Neural cell (in vitro differentiated cells): ENCODE results near the gene LRCH4. TPM values are rescaled to one million over a fixed set of nuclear protein-coding genes. Genes with fewer than 3 reads are reported as not detected.

Experiments used
- H2AFZ ChIP-seq: fragments of 200-600, 300-800 bp; sonication (generic), shearing (Covaris generic); 2 replicates; pipeline ENCODE4 v1.6.0; 2014; ENCODE audit warnings: low read depth, mild to moderate bottlenecking, antibody characterized with exemption, low read length, moderate library complexity
- H3F3A ChIP-seq: fragments of 200-600 bp; shearing (Covaris generic); 2 replicates; pipeline ENCODE4 v1.6.1; 2016; ENCODE audit warnings: mild to moderate bottlenecking, moderate library complexity, mixed read lengths, antibody characterized with exemption, low read length; ENCODE audit not compliant: insufficient read depth, poor library complexity, severe bottlenecking
- H3K27ac ChIP-seq: fragments of 200-600, 300-800 bp; sonication (generic), shearing (Covaris generic); 2 replicates; pipeline ENCODE4 v1.5.1; 2014; ENCODE audit warnings: mild to moderate bottlenecking, low read length, moderate library complexity
- H3K27me3 ChIP-seq: fragments of 300-800, 200-600 bp; sonication (generic), shearing (Covaris generic); 2 replicates; pipeline ENCODE4 v1.6.0; 2014; ENCODE audit warnings: mild to moderate bottlenecking, low read depth, low read length, moderate library complexity; ENCODE audit not compliant: insufficient read depth
- H3K36me3 ChIP-seq: fragments of 300-800, 200-600 bp; sonication (generic), shearing (Covaris generic); 2 replicates; pipeline ENCODE4 v1.5.1; 2014; ENCODE audit warnings: mild to moderate bottlenecking, antibody characterized with exemption, low read length, moderate library complexity; ENCODE audit not compliant: insufficient read depth
- H3K4me2 ChIP-seq: fragments of 300-800, 200-600 bp; sonication (generic), shearing (Covaris generic); 2 replicates; pipeline ENCODE4 v1.6.0; 2014; ENCODE audit warnings: mild to moderate bottlenecking, low read length
- H3K4me3 ChIP-seq: fragments of 300-800, 200-600 bp; sonication (generic), shearing (Covaris generic); 2 replicates; pipeline ENCODE4 v1.5.1; 2014; ENCODE audit warnings: mild to moderate bottlenecking, low read length, moderate library complexity
- H3K79me2 ChIP-seq: fragments of 200-600 bp; shearing (Covaris generic); replicated peaks from 2 replicates; pipeline ENCODE4 v1.6.0; 2014; ENCODE audit warnings: mild to moderate bottlenecking, low read length, moderate library complexity; ENCODE audit not compliant: insufficient read depth
- H3K9ac ChIP-seq: fragments of 300-800, 200-600 bp; sonication (generic), shearing (Covaris generic); 2 replicates; pipeline ENCODE4 v1.6.1; 2016; ENCODE audit warnings: mild to moderate bottlenecking, low read length, mixed read lengths
- H3K9me2 ChIP-seq: fragments of 200-600 bp; shearing (Covaris generic); 2 replicates; pipeline ENCODE4 v1.6.1; 2016; ENCODE audit warnings: mild to moderate bottlenecking, low read length, mixed read lengths; ENCODE audit not compliant: insufficient read depth
- H3K9me3 ChIP-seq: fragments of 200-600, 300-800 bp; sonication (generic), shearing (Covaris generic); 2 replicates; pipeline ENCODE4 v1.6.1; 2016; ENCODE audit warnings: mild to moderate bottlenecking, mixed run types, low read length, moderate library complexity, mixed read lengths
- H4K20me1 ChIP-seq: fragments of 200-600 bp; shearing (Covaris generic); 2 replicates; pipeline ENCODE4 v1.6.1; 2016; ENCODE audit warnings: mild to moderate bottlenecking, mixed run types; ENCODE audit not compliant: insufficient read depth
- EP300 ChIP-seq: fragments of 450-650 bp; conservative IDR thresholded peaks from 2 replicates; pipeline ENCODE4 v1.6.1; 2014; ENCODE audit warnings: antibody characterized with exemption, mild to moderate bottlenecking, moderate library complexity; ENCODE audit not compliant: poor library complexity, severe bottlenecking
- EZH2 ChIP-seq: fragments of 200-600, 300-800 bp; shearing (Covaris generic), sonication (generic); IDR thresholded peaks from 2 replicates; pipeline ENCODE4 v1.6.1; 2014; ENCODE audit warnings: antibody characterized with exemption, low read length, borderline replicate concordance, mild to moderate bottlenecking; ENCODE audit not compliant: insufficient read depth, poor library complexity, severe bottlenecking
- SMC3 ChIP-seq: fragments of 450-650 bp; conservative IDR thresholded peaks from 2 replicates; pipeline ENCODE4 v1.6.1; 2014; ENCODE audit warnings: antibody characterized with exemption, mild to moderate bottlenecking, moderate library complexity; ENCODE audit not compliant: poor library complexity
- TAF1 ChIP-seq: IDR thresholded peaks from 2 replicates; pipeline ENCODE4 v1.6.1; 2012; ENCODE audit warnings: low read depth
- polyA plus RNA-seq: library from polyadenylated mRNA; depleted of rRNA; stranded (reverse); fragments of >200 nt; gene quantifications from 2 replicates; pipeline ENCODE4 v1.2.3, GENCODE V29; 2014
- TF ChIP-seq, protein P1 (sequence below): fragments of 450-650 bp; IDR thresholded peaks from 2 replicates; pipeline ENCODE4 v1.5.1; 2014; ENCODE audit warnings: antibody characterized with exemption, mild to moderate bottlenecking, moderate library complexity; ENCODE audit not compliant: poor library complexity, severe bottlenecking

Gene LRCH4
- polyA plus RNA-seq, 1 donor from 2014 or later, result 17.2 TPM

DNA sequence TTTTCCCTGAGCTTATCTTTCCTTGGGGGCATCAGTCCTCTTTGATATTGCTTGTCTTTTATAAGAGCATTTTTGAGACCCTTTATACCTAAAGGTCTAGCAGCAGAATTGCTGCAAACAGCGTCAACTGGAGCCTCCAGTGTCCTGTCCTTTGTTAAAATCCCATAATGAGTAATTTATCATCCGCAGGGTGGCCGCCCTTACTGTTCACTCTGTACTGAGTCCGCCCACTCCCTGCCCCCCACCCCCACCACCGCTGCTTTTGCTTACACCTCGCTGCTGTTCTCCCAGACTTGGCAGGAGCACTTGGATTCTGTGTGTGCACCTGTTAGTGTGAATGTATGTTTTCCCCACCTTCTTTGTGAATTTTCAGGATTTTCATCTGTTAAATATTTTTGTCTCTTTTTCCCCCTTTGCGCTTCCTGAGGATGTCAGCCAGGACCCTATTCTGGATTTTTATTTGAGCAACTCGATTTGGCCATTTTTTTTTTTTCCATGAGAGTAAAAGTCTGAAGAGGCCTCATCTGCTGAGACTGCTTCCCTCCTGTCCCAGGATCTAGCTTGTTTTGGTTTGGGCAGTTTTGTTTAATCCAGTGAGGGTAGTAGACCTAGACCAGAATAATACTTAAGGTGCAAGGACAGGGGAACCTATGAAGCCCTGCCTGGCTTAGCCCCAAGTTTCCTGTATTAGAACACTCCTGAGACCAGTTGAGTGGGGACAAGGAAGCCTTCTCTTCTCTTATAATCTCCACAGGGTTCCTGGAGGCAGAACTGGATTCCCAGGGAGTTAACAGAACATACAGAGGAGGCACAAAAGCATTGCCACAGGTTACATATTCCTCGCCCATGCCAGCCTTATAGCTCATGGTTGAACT is 38.8 kb downstream of the LRCH4 start:
- no peak overlapping the region for H3K9ac ChIP-seq
- no peak overlapping the region for H3K4me2 ChIP-seq
- H4K20me1 ChIP-seq, result no peaks in the 10 kb centered on the region
- H3K9me2 ChIP-seq, result no peaks in the 10 kb centered on the region
- H3K27me3 ChIP-seq, result no peaks in the 10 kb centered on the region
- H3K4me3 ChIP-seq, result no peak overlapping the region
- H3F3A ChIP-seq, result no peaks in the 10 kb centered on the region
- no peaks in the 10 kb centered on the region for H3K9me3 ChIP-seq
- H3K79me2 ChIP-seq, result no peaks in the 10 kb centered on the region
- H2AFZ ChIP-seq, result no peak overlapping the region
- TF ChIP-seq SMC3, result no peak
- no peak overlapping the region for H3K27ac ChIP-seq
- no peaks in the 10 kb centered on the region for H3K36me3 ChIP-seq

DNA sequence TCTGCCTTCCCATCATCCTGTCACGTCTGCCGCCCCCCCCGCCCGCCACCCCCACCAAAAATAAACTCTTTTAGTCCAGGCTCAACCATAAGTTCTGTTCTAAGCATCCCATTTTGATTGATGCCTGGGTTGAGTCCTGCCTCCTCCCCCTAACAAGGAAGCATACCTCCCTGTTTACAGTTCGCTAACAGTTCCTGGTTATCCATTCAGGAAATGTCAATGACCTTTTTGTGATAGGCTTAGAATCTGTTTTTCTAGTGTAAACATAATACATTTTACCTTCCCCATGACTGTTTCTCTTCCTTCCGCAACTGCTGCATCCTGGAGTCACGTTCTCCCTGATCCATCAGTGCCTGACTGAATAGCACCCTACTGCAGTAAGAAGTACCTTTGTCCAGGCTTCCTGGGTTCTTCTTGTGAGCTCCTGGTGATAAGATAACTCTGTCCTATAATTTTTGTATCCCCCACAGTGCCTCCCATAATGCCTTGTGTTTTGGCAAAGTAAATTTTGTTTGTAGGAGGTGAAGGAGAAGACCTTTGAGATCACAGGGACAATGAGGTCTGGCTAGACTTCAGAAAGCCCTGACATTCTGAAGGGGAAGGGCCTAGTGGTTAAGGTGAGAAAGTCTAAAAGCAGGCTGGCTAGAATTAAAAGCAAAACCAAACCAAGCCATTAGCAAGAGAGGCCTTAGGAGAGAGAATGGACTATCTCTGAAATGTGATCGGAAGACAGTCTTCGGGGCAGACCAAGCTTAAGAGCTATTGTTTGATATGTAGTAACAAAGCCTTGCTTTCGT is 39.6 kb downstream of the LRCH4 start:
- no peaks in the 10 kb centered on the region for H3K9me3 ChIP-seq
- TF ChIP-seq SMC3, result no peak
- no peak for TF ChIP-seq TAF1
- TF ChIP-seq, protein P1, sequence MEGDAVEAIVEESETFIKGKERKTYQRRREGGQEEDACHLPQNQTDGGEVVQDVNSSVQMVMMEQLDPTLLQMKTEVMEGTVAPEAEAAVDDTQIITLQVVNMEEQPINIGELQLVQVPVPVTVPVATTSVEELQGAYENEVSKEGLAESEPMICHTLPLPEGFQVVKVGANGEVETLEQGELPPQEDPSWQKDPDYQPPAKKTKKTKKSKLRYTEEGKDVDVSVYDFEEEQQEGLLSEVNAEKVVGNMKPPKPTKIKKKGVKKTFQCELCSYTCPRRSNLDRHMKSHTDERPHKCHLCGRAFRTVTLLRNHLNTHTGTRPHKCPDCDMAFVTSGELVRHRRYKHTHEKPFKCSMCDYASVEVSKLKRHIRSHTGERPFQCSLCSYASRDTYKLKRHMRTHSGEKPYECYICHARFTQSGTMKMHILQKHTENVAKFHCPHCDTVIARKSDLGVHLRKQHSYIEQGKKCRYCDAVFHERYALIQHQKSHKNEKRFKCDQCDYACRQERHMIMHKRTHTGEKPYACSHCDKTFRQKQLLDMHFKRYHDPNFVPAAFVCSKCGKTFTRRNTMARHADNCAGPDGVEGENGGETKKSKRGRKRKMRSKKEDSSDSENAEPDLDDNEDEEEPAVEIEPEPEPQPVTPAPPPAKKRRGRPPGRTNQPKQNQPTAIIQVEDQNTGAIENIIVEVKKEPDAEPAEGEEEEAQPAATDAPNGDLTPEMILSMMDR, result no peak
- TF ChIP-seq EP300, result no peak
- TF ChIP-seq EZH2, result no peak
- no peaks in the 10 kb centered on the region for H3K27me3 ChIP-seq
- no peaks in the 10 kb centered on the region for H4K20me1 ChIP-seq
- no peaks in the 10 kb centered on the region for H3K36me3 ChIP-seq
- H3K27ac ChIP-seq, result no peak overlapping the region
- H3K9me2 ChIP-seq, result no peaks in the 10 kb centered on the region
- no peak overlapping the region for H3K4me3 ChIP-seq
- no peak overlapping the region for H3K4me2 ChIP-seq
- H3F3A ChIP-seq, result no peaks in the 10 kb centered on the region
- H3K79me2 ChIP-seq, result no peaks in the 10 kb centered on the region
- H2AFZ ChIP-seq, result no peak overlapping the region
- no peak overlapping the region for H3K9ac ChIP-seq

DNA sequence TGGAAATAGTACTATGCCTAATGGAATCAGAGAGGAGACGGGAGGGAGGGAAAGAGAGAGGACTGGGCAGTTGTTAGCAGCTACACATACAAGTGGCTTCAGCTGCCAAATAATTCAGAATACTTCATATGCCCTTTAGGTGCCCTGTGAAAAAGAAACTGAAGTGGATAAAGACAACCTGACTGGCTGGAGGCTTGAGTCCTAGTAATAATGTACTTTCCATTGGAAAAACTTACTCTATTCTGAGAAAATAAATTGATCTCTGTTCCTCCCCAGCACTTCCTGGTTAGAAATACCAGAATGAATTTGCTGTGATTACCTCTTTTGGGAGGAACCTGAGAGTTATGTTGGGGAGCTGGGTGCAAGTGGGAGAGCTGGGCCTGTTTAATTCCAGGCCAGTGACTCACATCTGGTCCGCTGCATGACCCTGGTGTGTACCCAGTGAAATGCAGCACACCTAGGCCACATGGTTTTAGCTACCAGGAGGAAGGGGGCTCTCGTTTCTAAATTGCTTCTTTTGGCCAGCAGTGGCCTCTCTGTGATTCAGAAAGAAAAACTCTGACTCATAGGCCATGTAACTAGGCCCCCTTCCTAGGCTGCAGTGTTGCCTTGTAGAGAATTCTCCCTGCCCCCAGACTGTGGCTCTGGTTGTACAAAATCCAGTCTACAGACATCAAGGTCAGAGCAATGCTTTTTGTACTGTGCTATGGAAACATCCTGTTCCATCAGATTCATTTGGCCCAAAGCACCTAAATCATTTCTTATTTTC is 40.4 kb downstream of the LRCH4 start:
- Histone ChIP-seq H3K36me3 (no peaks in the 10 kb centered on the region), H4K20me1 (no peaks in the 10 kb centered on the region), H3K4me3 (no peak overlapping the region), H3K79me2 (peaks cover under 1% of the 10 kb centered on the region), H3K9ac (no peak overlapping the region), H3K9me3 (no peaks in the 10 kb centered on the region), H3K27ac (no peak overlapping the region), H2AFZ (no peak overlapping the region), H3F3A (no peaks in the 10 kb centered on the region), H3K4me2 (no peak overlapping the region), H3K27me3 (no peaks in the 10 kb centered on the region), H3K9me2 (no peaks in the 10 kb centered on the region)
- TF ChIP-seq, protein P1, result no peak
- TF ChIP-seq TAF1, result no peak
